HAP-1 (cell line): ENCODE results near the gene PLEKHD1.

Experiments
- DNase-seq, 2 experiments: peaks; one replicate each; pipeline ENCODE4 v3.0.0-alpha.2; 2016 to 2020; ENCODE audit warnings: low spot score in 2 of 2
- H3K27me3 ChIP-seq: fragments of 250-450 bp; sonication (Bioruptor Pico); 2 replicates; pipeline ENCODE4 v1.5.1; 2020; ENCODE audit warnings: low read depth, mild to moderate bottlenecking, moderate library complexity
- H3K36me3 ChIP-seq: fragments of 250-450 bp; sonication (Bioruptor Pico); replicated peaks from 2 replicates; pipeline ENCODE4 v1.5.1; 2020; ENCODE audit warnings: mild to moderate bottlenecking
- H3K4me1 ChIP-seq: fragments of 250-450 bp; sonication (Bioruptor Pico); 2 replicates; pipeline ENCODE4 v1.5.1; 2020; ENCODE audit warnings: mild to moderate bottlenecking
- H3K4me3 ChIP-seq: fragments of 250-450 bp; sonication (Bioruptor Pico); 2 replicates; pipeline ENCODE4 v1.5.1; 2020; ENCODE audit warnings: mild to moderate bottlenecking, moderate library complexity
- H3K9me3 ChIP-seq: fragments of 250-450 bp; sonication (Bioruptor Pico); 2 replicates; pipeline ENCODE4 v1.5.1; 2020; ENCODE audit warnings: mild to moderate bottlenecking, moderate library complexity
- in situ Hi-C: fragments of 300-500 bp; cut with MboI; formaldehyde crosslinking; loops from 3 replicates; pipeline ENCODE4 v1.14.3; 2020; ENCODE audit warnings: low sequenced_read_pairs, inconsistent platforms, mixed read lengths

PLEKHD1 gene

DNA sequence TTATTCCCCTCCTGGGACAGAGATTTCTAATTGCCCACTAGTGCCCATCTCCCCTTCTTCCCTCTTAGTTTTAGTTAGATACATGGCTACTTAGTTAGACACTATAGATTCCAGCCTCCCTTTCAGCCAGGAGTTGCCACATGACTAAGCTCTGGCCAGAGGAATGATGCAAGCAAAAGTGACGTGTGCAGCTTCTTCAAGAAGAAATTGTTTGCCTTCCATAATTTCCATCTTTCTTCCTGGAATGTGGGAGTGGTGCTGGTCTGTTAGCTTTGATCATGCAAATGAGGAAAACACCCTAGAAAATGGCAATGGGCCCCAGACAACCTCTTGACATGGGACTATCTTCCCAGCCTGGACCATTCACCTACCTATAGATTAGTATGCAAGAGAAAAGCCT lies 68.7 kb downstream of the PLEKHD1 start:
- Histone ChIP-seq H3K27me3 (peaks cover 2% of the 10 kb centered on the region; the same call in 1 of the 2 replicates), H3K36me3 (no peaks in the 10 kb centered on the region), H3K4me3 (no peak overlapping the region), H3K9me3 (no peaks in the 10 kb centered on the region), H3K4me1 (no peaks in the 10 kb centered on the region)
- in situ Hi-C loops, result no loop called here
- DNase-seq, result no peak

DNA sequence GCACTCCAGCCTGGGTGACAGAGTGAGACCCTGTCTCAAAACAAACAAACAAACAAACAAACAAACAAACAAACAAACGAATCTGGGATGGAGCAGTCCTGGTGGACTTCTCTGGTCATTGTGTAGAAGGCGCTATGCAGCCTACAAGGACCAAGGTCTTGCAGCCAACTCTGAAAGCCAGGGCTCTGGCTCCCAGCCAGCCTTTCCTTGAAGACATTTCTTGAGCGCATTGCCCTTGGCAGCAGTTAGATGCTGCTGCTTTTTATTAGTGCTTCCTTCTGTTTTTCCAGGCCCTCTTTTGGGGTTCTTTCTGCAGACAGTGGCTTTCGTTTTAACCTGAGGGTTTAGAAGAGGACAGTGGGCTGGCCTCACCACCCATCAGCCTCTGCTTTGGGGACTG lies 70.0 kb downstream of the PLEKHD1 start:
- no peak overlapping the region for H3K4me3 ChIP-seq
- no peaks in the 10 kb centered on the region for H3K9me3 ChIP-seq
- H3K36me3 ChIP-seq, result no peaks in the 10 kb centered on the region
- H3K27me3 ChIP-seq, result peaks cover 2% of the 10 kb centered on the region; the same call in 1 of the 2 replicates
- in situ Hi-C loops, result no loop called here
- DNase-seq, result no peak
- H3K4me1 ChIP-seq, result no peaks in the 10 kb centered on the region

DNA sequence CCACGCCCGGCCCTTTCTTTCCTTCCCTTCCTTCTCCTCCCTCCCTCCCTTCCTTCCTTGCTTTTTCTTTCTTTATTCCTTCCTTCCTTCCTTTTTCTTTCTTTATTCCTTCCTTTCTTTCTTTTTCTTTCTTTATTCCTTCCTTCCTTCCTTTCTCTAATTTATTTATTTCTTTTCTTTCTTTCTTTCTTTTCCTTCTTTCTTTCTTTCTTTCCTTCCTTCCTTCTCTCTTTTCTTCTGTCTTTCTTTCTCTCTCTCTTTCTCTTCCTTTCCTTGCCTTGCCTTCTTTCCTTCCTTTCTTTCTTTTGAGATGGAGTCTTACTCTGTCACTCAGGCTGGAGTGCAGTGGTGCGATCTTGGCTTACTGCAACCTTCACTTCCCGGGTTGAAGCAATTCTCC lies 74.2 kb downstream of the PLEKHD1 start:
- no peaks in the 10 kb centered on the region for H3K36me3 ChIP-seq
- H3K4me3 ChIP-seq, result no peak overlapping the region
- H3K4me1 ChIP-seq, result no peaks in the 10 kb centered on the region
- H3K9me3 ChIP-seq, result no peaks in the 10 kb centered on the region
- in situ Hi-C loops, result no loop called here
- no peak for DNase-seq
- peaks cover 17% of the 10 kb centered on the region; the same call in 1 of the 2 replicates for H3K27me3 ChIP-seq

DNA sequence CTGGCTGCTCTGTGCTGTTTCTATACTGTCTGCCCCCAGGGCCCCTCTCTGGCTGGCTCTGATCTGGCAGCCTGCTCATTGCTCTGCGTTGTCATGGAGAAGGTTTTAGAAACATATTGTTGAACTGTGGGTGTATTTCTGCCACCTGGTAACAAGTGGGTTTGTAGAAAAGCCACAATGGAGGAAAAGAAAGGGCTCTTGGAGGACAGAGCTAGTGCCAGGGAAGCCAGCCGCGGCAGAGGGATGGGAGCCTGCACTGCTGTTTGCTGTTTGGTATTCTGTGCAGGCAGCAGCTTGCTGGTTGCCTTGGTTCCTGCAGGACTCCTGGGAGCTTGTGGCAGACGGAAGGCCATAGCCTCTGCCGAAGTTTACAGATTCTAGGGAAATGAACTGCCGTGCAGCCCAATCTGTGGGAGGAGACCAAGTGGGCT lies 75.1 kb downstream of the PLEKHD1 start:
- peaks cover 19% of the 10 kb centered on the region; the same call in 1 of the 2 replicates for H3K27me3 ChIP-seq
- H3K9me3 ChIP-seq, result no peaks in the 10 kb centered on the region
- in situ Hi-C loops, result no loop called here
- H3K36me3 ChIP-seq, result no peaks in the 10 kb centered on the region
- no peak for DNase-seq
- no peak overlapping the region for H3K4me3 ChIP-seq
- no peaks in the 10 kb centered on the region for H3K4me1 ChIP-seq

DNA sequence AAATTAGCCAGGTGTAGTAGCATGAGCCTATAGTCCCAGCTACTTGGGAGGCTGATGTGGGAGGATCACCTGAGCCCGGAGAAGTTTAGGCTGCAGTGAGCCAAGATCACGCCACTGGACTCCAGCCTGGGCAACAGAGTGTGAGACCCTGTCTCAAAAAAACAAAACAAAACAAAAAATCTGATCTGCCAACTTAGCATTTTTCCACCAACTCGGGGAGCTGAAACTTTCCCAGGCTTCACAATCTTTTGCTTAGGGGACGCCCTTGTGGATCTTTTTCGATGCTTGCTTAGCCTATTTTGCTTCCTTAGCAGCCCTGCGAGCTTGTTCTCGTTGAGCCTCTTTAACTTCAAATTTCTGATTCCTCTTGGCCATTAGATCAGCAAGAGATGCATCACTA lies 76.3 kb downstream of the PLEKHD1 start:
- Histone ChIP-seq H3K27me3 (peaks cover 23% of the 10 kb centered on the region; the same call in 1 of the 2 replicates), H3K9me3 (no peaks in the 10 kb centered on the region), H3K4me3 (no peak overlapping the region), H3K36me3 (no peaks in the 10 kb centered on the region), H3K4me1 (no peaks in the 10 kb centered on the region)
- DNase-seq, result no peak
- in situ Hi-C loops, result no loop called here

DNA sequence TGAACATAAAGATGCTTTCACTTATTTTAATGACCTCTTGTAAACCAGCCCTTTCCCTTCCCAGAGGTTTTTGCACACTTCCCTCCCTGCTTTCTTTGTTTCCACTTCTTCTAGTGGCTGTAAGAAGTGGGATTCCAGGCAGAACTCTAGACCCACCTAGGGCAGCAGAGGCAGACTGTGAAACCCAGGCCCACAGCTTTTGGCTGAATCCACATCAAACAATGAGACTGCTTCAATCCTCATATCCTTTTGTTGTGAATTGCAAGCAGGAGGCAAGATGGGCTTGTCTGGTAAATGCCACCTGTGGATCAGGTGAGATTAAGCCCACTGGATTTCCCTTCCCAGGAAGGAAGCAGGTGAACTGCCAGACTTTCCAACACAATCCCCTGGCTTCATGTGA lies 77.4 kb downstream of the PLEKHD1 start:
- no peak overlapping the region for H3K4me3 ChIP-seq
- in situ Hi-C loops, result no loop called here
- peaks cover 30% of the 10 kb centered on the region for H3K27me3 ChIP-seq
- DNase-seq, result no peak
- no peaks in the 10 kb centered on the region for H3K4me1 ChIP-seq
- no peaks in the 10 kb centered on the region for H3K9me3 ChIP-seq
- no peaks in the 10 kb centered on the region for H3K36me3 ChIP-seq

DNA sequence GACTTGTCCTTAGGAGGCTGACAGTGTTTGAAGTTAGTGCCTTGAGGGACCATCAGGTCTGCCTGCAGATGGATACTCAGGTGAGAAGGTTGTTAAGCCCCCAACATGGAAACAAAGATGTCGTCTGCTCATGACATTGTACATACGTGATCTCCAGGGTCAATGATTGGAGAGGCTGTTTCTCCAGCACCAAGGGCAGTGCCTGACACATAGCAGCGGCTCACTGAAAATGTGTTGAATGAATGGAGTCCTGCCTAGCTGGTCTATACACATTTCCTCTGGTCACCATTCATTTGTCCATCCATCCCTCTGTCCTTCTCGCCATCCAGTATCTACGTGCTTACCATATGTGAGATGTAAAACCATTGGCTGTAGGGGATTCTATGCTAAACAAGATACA lies 83.0 kb downstream of the PLEKHD1 start:
- H3K9me3 ChIP-seq, result no peaks in the 10 kb centered on the region
- H3K27me3 ChIP-seq, result peaks cover 59% of the 10 kb centered on the region
- in situ Hi-C loops, result no loop called here
- no peaks in the 10 kb centered on the region for H3K36me3 ChIP-seq
- no peaks in the 10 kb centered on the region; the same call in 1 of the 2 replicates for H3K4me1 ChIP-seq
- no peak overlapping the region for H3K4me3 ChIP-seq
- DNase-seq, result no peak

DNA sequence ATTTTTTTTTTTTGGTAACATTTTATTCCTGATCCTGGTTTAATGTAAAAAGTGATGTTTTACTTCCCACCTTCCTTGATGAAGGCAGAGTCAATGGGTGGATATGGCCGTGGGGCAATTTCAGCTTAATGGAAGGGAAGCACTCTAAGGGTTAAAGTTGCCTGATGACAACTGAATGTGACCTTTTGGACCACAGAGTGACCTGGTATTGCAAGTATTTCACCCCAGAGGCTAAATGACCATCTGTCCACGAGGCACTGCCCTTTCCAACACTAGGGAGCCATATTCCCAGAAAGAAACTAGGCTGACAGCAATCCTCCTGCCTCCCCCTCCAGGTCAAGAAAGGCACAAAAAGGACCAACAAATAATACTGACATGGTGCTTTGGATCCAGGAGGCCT lies 85.3 kb downstream of the PLEKHD1 start:
- Histone ChIP-seq H3K4me1 (peaks cover 9% of the 10 kb centered on the region; the same call in 1 of the 2 replicates), H3K27me3 (peaks cover 63% of the 10 kb centered on the region), H3K4me3 (no peak overlapping the region), H3K36me3 (no peaks in the 10 kb centered on the region), H3K9me3 (no peaks in the 10 kb centered on the region)
- in situ Hi-C loops, result no loop called here
- DNase-seq, result no peak

DNA sequence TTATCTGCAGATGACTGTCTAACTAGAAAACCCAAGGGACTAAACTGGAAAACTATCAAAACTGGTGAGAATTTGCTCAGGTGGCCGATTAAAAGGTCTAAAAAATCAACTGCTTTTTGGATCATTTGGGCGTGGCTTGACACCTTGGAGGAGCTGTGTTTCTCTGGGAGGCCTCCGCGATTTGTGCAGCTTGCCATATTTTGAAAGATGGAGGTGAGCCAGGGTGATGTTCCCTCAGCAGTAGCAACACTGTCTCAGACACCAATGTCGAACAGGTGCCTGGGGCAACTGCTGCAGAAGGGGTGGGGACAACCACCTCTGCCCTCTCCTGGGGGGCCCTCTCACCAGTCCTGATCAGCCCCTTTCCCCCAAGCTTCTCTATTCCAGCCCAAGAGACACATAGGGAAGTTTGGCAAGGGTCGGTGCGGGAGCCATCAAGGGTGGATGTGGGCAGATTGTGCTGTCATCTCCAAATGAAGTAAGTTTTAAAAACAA lies 86.4 kb downstream of the PLEKHD1 start:
- Histone ChIP-seq H3K27me3 (peaks cover 64% of the 10 kb centered on the region), H3K9me3 (no peaks in the 10 kb centered on the region), H3K4me3 (no peak overlapping the region), H3K36me3 (no peaks in the 10 kb centered on the region), H3K4me1 (peaks cover 9% of the 10 kb centered on the region; the same call in 1 of the 2 replicates)
- no peak for DNase-seq
- in situ Hi-C loops, result no loop called here

DNA sequence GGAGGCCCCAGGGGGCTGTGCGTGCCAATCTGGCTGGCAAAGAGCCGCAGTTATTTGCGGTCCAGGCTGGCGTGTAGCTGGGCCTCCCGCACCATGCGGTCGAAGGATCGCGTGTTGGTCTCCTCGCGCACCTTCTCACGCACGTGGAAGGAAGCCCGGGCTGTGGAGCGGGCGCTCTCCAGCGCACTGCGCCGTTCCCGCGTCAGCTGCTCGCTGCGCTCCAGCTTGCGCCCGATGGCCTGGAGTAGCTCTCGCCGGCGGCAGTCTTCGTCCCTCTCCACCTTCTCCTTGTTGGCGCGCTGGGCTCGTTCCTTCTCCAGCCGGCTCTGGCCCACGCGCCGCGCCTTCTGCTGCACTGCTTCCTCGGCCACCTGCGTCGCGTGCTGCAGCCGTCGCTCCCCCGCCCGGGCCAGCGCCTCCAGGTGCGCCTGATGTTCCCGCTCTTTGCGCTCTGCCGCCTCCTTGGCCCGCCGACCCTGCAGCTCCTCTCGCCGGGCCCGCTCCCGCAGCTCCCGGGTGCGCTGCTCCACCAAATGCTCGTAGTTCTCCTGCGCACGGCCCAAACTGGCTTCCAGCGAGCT lies 87.0 kb downstream of the PLEKHD1 start:
- no peaks in the 10 kb centered on the region for H3K9me3 ChIP-seq
- H3K36me3 ChIP-seq, result no peaks in the 10 kb centered on the region
- no peak for DNase-seq
- in situ Hi-C loops, result no loop called here
- no peak overlapping the region for H3K4me3 ChIP-seq
- H3K27me3 ChIP-seq, result peaks cover 63% of the 10 kb centered on the region
- H3K4me1 ChIP-seq, result peaks cover 9% of the 10 kb centered on the region; the same call in 1 of the 2 replicates

DNA sequence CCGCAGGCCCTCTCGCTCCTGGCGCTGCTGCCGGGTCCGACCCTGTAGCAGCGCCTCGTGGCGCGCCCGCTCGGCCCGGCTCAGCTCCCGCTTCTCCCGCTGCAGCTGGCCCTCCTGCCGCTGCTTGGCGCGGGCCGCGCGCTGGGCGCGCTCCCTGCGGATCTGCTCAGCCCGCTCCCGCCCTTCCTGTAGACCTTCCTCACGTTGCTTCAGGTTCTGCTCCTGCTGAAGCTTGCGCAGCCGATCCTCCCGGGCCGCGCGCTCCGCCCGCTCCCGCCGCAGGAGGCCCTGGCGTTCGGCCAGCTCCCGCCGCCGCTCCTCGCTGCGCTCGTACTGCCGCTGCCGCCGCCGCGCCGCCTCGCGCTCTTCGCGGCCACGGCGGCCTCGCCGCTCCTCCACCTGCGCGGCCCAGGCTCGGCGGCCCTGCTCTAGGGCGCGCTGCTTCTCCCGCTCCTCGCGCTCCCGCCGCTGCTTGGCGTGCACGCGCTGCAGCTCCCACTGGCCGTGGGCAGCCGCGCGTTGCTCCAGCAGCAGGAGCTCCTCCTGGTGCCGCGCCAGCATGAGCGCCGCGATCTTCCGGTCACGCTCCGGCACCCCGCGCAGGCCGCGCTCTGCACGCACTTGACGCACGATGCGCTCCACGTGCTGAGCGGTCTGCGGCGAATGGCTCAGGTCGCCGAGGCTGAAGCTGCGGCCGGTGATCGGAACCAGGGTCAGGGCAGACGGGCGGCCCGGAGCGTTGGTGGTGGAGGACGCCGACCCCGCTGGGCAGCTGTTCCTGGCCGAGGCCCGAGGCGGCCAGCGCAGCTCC lies 87.7 kb downstream of the PLEKHD1 start:
- Histone ChIP-seq H3K4me1 (peaks cover 9% of the 10 kb centered on the region; the same call in 1 of the 2 replicates), H3K27me3 (peaks cover 63% of the 10 kb centered on the region), H3K9me3 (no peaks in the 10 kb centered on the region), H3K4me3 (no peak overlapping the region), H3K36me3 (no peaks in the 10 kb centered on the region)
- peak; percentile 9 to 60 for DNase-seq
- in situ Hi-C loops, result no loop called here

DNA sequence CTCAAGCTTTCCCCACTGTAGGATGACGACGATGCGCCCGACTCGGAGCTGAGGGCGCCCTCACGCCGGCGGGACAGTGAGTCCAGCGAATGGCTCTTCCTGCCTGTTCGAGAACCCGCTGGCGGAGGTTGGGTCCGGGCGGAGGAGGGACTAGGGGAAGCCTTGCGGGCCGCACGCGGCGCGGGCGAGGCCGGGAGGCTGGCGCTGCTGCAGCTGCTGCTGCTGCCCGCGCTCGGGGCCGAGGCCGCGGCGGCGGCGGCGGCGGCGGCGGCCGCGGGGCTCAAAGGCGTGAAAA lies 88.3 kb downstream of the PLEKHD1 start:
- Histone ChIP-seq H3K36me3 (no peaks in the 10 kb centered on the region), H3K4me3 (no peak overlapping the region), H3K27me3 (peaks cover 58% of the 10 kb centered on the region), H3K9me3 (no peaks in the 10 kb centered on the region), H3K4me1 (peaks cover 9% of the 10 kb centered on the region; the same call in 1 of the 2 replicates)
- no peak for DNase-seq
- in situ Hi-C loops, result no loop called here

DNA sequence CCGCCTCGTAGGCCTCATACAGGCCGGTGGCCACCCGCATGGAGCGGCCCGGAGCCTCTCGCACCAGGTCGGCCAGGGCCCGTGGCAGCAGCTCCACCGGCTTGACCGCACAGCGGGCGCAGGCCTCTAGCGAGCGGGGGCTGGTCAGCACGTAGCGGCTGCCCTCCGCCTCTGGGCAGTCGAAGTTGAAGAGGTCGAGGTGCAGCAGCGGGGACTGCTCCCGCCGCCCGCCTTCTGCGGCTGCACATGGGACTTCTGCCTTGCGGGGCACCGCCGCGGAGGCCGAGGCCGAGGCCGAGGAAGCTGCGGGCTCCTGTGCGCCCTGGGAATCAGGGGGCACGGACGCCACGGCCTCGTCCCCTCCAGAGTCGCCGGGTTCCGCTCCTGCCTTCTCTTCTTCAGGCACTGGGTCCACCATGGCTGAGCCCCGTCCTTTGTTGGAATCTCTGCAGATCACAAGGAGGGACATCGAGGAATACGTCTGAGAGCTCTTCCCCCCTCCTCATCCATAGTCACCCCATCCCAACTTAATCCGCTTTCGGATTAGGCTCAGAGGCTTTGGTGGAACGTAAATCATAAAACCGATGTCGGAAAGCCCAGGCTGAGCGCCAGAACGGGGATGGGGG lies 88.8 kb downstream of the PLEKHD1 start:
- H3K4me1 ChIP-seq, result peaks cover 9% of the 10 kb centered on the region; the same call in 1 of the 2 replicates
- H3K27me3 ChIP-seq, result peaks cover 52% of the 10 kb centered on the region
- no peaks in the 10 kb centered on the region for H3K9me3 ChIP-seq
- H3K36me3 ChIP-seq, result no peaks in the 10 kb centered on the region
- DNase-seq, result no peak
- in situ Hi-C loops, result no loop called here
- H3K4me3 ChIP-seq, result no peak overlapping the region

DNA sequence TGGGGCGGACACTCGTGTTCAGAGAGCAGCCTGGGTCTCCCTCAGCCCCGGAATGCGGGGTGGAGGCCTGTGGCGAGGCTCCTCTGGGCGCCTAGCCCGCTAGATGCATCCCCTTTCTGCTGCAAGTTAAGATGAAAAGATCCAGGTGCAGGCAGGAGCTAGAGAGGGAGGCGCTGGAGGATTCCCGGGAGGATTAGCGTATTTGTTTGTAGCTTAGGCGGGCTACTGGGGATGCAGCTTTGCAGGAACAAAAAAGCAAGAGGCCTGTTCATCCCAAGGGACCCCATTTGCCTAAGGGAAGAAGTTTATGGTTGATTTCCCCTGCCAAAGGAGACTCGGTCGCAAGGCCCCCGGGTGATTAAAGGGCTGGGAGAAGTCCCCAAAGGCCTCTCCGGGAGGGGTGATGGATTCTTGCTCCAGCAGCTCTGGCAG lies 89.3 kb downstream of the PLEKHD1 start:
- peaks cover 50% of the 10 kb centered on the region for H3K27me3 ChIP-seq
- no peaks in the 10 kb centered on the region for H3K36me3 ChIP-seq
- no peak overlapping the region for H3K4me3 ChIP-seq
- in situ Hi-C loops, result no loop called here
- H3K9me3 ChIP-seq, result no peaks in the 10 kb centered on the region
- peaks cover 9% of the 10 kb centered on the region; the same call in 1 of the 2 replicates for H3K4me1 ChIP-seq
- DNase-seq, result peak; percentile 81 to 83
